ENCODE measurements around the gene TMEM247.

DNA sequence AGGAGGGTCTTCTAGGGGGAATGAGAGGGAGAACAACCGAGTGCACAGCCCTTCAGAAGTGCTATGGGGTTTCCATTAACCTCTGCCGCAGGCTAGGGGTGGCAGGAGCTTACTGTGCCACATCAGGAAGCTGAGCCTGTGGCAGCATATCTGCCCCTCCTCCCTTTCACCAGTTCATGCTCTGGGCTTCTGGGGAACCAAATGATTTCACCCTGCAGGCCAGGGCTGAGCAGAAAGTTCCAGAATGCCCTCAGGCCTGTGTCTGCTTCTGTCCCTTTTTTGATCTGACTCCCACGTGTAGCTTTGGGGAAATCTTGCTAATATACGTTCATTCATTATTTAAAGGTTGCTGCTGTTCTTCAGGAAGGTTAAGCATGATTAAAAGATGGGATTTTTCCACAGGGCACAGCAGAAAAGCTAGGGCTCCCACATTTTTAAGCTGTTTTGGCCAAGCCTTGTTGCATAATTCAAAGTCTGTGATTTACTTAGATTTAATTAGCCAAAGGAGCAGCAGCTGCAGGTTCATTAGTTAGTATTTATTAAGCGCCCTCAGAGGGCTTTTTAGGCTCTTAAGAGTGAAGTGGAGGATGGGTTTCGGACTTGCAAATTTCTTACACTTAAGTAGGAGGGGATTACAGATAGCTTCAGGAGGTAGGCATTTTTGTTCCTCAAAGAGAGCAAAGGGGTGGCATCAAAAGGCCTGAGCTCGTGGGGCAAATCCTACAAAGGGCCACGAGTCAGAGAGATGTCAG is 10.2 kb downstream of the TMEM247 start:
- TF ChIP-seq, protein P1, sequence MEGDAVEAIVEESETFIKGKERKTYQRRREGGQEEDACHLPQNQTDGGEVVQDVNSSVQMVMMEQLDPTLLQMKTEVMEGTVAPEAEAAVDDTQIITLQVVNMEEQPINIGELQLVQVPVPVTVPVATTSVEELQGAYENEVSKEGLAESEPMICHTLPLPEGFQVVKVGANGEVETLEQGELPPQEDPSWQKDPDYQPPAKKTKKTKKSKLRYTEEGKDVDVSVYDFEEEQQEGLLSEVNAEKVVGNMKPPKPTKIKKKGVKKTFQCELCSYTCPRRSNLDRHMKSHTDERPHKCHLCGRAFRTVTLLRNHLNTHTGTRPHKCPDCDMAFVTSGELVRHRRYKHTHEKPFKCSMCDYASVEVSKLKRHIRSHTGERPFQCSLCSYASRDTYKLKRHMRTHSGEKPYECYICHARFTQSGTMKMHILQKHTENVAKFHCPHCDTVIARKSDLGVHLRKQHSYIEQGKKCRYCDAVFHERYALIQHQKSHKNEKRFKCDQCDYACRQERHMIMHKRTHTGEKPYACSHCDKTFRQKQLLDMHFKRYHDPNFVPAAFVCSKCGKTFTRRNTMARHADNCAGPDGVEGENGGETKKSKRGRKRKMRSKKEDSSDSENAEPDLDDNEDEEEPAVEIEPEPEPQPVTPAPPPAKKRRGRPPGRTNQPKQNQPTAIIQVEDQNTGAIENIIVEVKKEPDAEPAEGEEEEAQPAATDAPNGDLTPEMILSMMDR (conservative IDR thresholded peaks at IDR 0.05), result no peak
- no peak for TF ChIP-seq EZH2 (IDR thresholded peaks at IDR 0.05; ENCODE audit: low read depth)

Measured in PC-9 (cell line).